ENCODE measurements around the gene TMEM30B. TPM values are rescaled to one million over a fixed set of nuclear protein-coding genes. Genes with fewer than 3 reads are reported as not detected.

TMEM30B gene
- polyA plus RNA-seq, 1 of the 3 experiments (the other 2 are of a cell fraction), result 0.15 TPM

DNA sequence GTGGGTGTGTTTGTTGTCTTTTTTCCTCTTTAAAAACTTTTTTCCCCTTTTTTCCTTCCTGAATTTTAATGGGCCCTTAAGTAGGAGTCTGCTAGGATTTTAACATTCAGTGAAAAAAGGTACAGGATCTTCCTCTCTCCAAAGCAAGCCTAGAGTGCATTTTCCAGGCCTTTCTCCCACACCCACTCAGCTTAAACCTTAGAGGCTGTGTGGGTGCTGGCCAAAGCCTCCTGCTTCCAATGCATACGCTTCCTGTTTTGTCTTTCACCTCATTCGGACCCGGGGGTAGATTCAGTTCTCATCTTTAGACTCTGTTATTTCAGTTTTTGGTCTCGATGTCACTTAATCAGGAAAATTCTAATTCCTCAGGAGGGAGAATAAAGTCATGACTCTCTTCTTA, 51.2 kb downstream of the TMEM30B start:
- no peak overlapping the region for H3K27ac ChIP-seq (ENCODE audit: low read depth in 2 of 2, low read length in 1 of 2)
- no peaks in the 10 kb centered on the region for H3K79me2 ChIP-seq (ENCODE audit: insufficient read depth)
- no peak overlapping the region for H3K4me2 ChIP-seq
- DNase-seq, result no peak
- 61% methylated on average over 4 of the region's 4 CpGs for WGBS (ENCODE audit: low lambda C conversion rate)
- H3K27me3 ChIP-seq (ENCODE audit: insufficient read depth), result no peaks in the 10 kb centered on the region
- ChIA-PET POLR2A (no interaction called here), CTCF (interaction anchor here (1.0 to 1.2 kb wide), 2 partner anchors 12 to 16 kb away, joined by 3 read pairs; no protein-coding TSS in a partner anchor)
- H3K9me3 ChIP-seq, result no peaks in the 10 kb centered on the region
- TF ChIP-seq EP300 (IDR thresholded peaks at IDR 0.05; ENCODE audit: borderline replicate concordance in 1 of 2, low read depth in 1 of 2, low read length in 1 of 2), result no peak
- no peak for TF ChIP-seq TEAD4 (IDR thresholded peaks at IDR 0.05; ENCODE audit: borderline replicate concordance, insufficient read depth)
- H2AFZ ChIP-seq (ENCODE audit: low read depth), result no peak overlapping the region; the same call in 1 of the 2 replicates
- H3K9ac ChIP-seq, result no peak overlapping the region
- H3K36me3 ChIP-seq (replicated peaks in 1 of 2; ENCODE audit: control insufficient read depth in 1 of 2, insufficient read depth in 2 of 2, low read length in 1 of 2), result no peaks in the 10 kb centered on the region
- no peaks in the 10 kb centered on the region; a peak in 1 of 4 replicates for H3K4me1 ChIP-seq (ENCODE audit: control insufficient read depth in 1 of 2, insufficient read depth in 2 of 2, low read depth in 1 of 2, low read length in 1 of 2)
- no peaks in the 10 kb centered on the region for H4K20me1 ChIP-seq (ENCODE audit: insufficient read depth)
- no peaks in the 10 kb centered on the region for H3F3A ChIP-seq (replicated peaks; ENCODE audit: insufficient read depth)
- H3K4me3 ChIP-seq (ENCODE audit: low read depth in 2 of 2, low read length in 1 of 2), result no peak overlapping the region
- no peaks in the 10 kb centered on the region for H3K9me2 ChIP-seq

DNA sequence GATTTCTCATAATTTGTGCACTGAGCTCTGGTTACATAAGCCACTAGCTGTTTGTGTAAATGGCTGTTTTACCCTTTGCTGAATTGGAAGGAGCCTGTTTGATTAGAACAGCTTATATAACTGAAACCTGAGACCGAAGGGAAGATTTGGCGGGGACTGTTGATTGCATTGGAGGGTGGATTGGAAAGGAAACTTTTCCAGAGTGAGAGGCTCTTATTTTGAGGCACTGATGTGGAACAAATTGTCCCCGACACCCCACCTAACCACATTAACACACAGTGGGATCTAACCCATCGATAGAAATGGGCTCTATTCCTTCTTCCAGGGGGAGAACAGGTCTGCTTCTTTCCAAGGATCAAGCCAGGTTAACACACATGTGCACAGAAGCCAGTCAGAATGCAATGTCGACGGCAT, 51.7 kb downstream of the TMEM30B start:
- no peaks in the 10 kb centered on the region for H4K20me1 ChIP-seq (ENCODE audit: insufficient read depth)
- POLR2A ChIA-PET, result no interaction called here
- WGBS (ENCODE audit: low lambda C conversion rate), result 88% methylated on average over 6 of the region's 6 CpGs

DNA sequence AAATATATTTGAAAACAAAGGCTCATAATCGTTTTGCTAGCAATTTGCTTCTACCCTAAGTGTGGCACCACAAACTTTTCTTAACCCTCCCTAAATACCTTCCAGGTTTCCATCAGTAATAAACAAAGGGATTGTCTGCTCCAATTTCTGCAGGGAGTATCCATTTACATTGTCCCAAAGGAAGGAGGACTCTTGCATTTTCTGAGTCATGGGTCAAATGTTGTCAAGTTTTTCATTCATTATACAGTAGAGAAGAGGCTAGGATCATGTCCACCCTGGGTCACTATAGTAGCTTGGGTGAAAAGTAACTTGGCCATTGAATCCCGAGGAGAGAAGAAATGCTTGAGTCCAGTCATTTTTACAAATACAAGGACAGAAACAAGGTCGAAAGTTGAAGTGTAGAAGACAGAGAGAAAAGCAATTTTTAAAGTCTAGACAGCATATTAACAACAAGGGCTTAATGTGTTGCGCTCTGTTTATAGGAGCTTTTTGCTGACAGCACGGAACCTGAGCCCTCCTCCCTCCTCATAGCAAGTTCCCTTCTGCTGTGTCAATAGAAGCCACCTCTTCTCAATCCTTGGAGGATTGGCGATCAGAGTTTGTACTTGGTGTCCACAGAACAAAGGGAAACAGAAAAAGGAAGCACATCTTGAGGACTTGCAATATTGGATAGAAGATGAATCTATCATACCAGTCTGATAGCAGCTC, 53.1 kb downstream of the TMEM30B start:
- Histone ChIP-seq H3K9ac (no peak overlapping the region), H3K4me2 (no peak overlapping the region), H3K4me3 (ENCODE audit: low read depth in 2 of 2, low read length in 1 of 2) (no peak overlapping the region), H3K79me2 (ENCODE audit: insufficient read depth) (no peaks in the 10 kb centered on the region), H3K9me2 (no peaks in the 10 kb centered on the region), H4K20me1 (ENCODE audit: insufficient read depth) (no peaks in the 10 kb centered on the region), H3K27me3 (ENCODE audit: insufficient read depth) (no peaks in the 10 kb centered on the region), H3K36me3 (replicated peaks in 1 of 2; ENCODE audit: control insufficient read depth in 1 of 2, insufficient read depth in 2 of 2, low read length in 1 of 2) (no peaks in the 10 kb centered on the region), H3F3A (replicated peaks; ENCODE audit: insufficient read depth) (no peaks in the 10 kb centered on the region), H3K9me3 (no peaks in the 10 kb centered on the region), H3K27ac (ENCODE audit: low read depth in 2 of 2, low read length in 1 of 2) (no peak overlapping the region), H3K4me1 (ENCODE audit: control insufficient read depth in 1 of 2, insufficient read depth in 2 of 2, low read depth in 1 of 2, low read length in 1 of 2) (no peaks in the 10 kb centered on the region), H2AFZ (ENCODE audit: low read depth) (no peak overlapping the region)
- DNase-seq, result no peak
- TF ChIP-seq, protein P1, sequence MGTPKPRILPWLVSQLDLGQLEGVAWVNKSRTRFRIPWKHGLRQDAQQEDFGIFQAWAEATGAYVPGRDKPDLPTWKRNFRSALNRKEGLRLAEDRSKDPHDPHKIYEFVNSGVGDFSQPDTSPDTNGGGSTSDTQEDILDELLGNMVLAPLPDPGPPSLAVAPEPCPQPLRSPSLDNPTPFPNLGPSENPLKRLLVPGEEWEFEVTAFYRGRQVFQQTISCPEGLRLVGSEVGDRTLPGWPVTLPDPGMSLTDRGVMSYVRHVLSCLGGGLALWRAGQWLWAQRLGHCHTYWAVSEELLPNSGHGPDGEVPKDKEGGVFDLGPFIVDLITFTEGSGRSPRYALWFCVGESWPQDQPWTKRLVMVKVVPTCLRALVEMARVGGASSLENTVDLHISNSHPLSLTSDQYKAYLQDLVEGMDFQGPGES (IDR thresholded peaks at IDR 0.05; ENCODE audit: low read depth, low read length), result no peak
- TF ChIP-seq, protein P2, sequence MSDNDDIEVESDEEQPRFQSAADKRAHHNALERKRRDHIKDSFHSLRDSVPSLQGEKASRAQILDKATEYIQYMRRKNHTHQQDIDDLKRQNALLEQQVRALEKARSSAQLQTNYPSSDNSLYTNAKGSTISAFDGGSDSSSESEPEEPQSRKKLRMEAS (IDR thresholded peaks at IDR 0.05; ENCODE audit: low read depth), result no peak
- TF ChIP-seq RAD21 (IDR thresholded peaks at IDR 0.05; ENCODE audit: low read length), result no peak
- no peak for TF ChIP-seq MXI1 (IDR thresholded peaks at IDR 0.05; ENCODE audit: low read depth, low read length)
- TF ChIP-seq, protein P3, sequence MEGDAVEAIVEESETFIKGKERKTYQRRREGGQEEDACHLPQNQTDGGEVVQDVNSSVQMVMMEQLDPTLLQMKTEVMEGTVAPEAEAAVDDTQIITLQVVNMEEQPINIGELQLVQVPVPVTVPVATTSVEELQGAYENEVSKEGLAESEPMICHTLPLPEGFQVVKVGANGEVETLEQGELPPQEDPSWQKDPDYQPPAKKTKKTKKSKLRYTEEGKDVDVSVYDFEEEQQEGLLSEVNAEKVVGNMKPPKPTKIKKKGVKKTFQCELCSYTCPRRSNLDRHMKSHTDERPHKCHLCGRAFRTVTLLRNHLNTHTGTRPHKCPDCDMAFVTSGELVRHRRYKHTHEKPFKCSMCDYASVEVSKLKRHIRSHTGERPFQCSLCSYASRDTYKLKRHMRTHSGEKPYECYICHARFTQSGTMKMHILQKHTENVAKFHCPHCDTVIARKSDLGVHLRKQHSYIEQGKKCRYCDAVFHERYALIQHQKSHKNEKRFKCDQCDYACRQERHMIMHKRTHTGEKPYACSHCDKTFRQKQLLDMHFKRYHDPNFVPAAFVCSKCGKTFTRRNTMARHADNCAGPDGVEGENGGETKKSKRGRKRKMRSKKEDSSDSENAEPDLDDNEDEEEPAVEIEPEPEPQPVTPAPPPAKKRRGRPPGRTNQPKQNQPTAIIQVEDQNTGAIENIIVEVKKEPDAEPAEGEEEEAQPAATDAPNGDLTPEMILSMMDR (IDR thresholded peaks at IDR 0.05), result no peak
- TF ChIP-seq, protein P4, sequence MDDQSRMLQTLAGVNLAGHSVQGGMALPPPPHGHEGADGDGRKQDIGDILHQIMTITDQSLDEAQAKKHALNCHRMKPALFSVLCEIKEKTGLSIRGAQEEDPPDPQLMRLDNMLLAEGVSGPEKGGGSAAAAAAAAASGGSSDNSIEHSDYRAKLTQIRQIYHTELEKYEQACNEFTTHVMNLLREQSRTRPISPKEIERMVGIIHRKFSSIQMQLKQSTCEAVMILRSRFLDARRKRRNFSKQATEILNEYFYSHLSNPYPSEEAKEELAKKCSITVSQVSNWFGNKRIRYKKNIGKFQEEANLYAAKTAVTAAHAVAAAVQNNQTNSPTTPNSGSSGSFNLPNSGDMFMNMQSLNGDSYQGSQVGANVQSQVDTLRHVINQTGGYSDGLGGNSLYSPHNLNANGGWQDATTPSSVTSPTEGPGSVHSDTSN (IDR thresholded peaks at IDR 0.05), result no peak
- no peak for TF ChIP-seq SIN3A (IDR thresholded peaks at IDR 0.05; ENCODE audit: borderline replicate concordance, low read depth, low read length)
- TF ChIP-seq, protein P5, sequence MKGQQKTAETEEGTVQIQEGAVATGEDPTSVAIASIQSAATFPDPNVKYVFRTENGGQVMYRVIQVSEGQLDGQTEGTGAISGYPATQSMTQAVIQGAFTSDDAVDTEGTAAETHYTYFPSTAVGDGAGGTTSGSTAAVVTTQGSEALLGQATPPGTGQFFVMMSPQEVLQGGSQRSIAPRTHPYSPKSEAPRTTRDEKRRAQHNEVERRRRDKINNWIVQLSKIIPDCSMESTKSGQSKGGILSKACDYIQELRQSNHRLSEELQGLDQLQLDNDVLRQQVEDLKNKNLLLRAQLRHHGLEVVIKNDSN (IDR thresholded peaks at IDR 0.05; ENCODE audit: borderline replicate concordance, low read depth), result no peak
- no peak for TF ChIP-seq RXRA (IDR thresholded peaks at IDR 0.05; ENCODE audit: borderline replicate concordance, low read depth)
- CTCF ChIA-PET, result no interaction called here
- 87% methylated on average over 6 of the region's 6 CpGs for WGBS (ENCODE audit: low lambda C conversion rate)
- POLR2A ChIA-PET, result no interaction called here

More for the DNA sequence above, 51.7 kb downstream of the TMEM30B start:
- no peak for DNase-seq
- no peaks in the 10 kb centered on the region for H3K36me3 ChIP-seq (replicated peaks in 1 of 2; ENCODE audit: control insufficient read depth in 1 of 2, insufficient read depth in 2 of 2, low read length in 1 of 2)
- H2AFZ ChIP-seq (ENCODE audit: low read depth), result no peak overlapping the region
- H3K79me2 ChIP-seq (ENCODE audit: insufficient read depth), result no peaks in the 10 kb centered on the region
- TF ChIP-seq, protein P2 (IDR thresholded peaks at IDR 0.05; ENCODE audit: low read depth), result no peak
- TF ChIP-seq RFX5 (IDR thresholded peaks at IDR 0.05; ENCODE audit: low read length), result no peak
- H3K4me1 ChIP-seq (ENCODE audit: control insufficient read depth in 1 of 2, insufficient read depth in 2 of 2, low read depth in 1 of 2, low read length in 1 of 2), result no peaks in the 10 kb centered on the region
- H3K4me3 ChIP-seq (ENCODE audit: low read depth in 2 of 2, low read length in 1 of 2), result no peak overlapping the region
- no peak overlapping the region for H3K4me2 ChIP-seq
- H3K27me3 ChIP-seq (ENCODE audit: insufficient read depth), result no peaks in the 10 kb centered on the region
- CTCF ChIA-PET, result interaction anchor here (1.2 kb wide), 1 partner anchor 16 kb away, joined by 3 read pairs; no protein-coding TSS in a partner anchor
- no peak overlapping the region for H3K9ac ChIP-seq
- no peaks in the 10 kb centered on the region for H3F3A ChIP-seq (replicated peaks; ENCODE audit: insufficient read depth)
- no peaks in the 10 kb centered on the region for H3K9me3 ChIP-seq
- no peak overlapping the region for H3K27ac ChIP-seq (ENCODE audit: low read depth in 2 of 2, low read length in 1 of 2)
- H3K9me2 ChIP-seq, result no peaks in the 10 kb centered on the region

Measured in SK-N-SH (cell line).